ENCODE results near the gene GSAP.

GSAP gene

GRCh38 chr7:77450613-77451012 lies 34.5 kb upstream of the GSAP start:
- FAIRE-seq (no peak), DNase-seq (ENCODE audit: insufficient read length, low spot score) (no peak)
- no peak for TF ChIP-seq POLR2A (IDR thresholded peaks at IDR 0.05; ENCODE audit: low read depth, low read length)

- TF ChIP-seq POLR2A (IDR thresholded peaks at IDR 0.05; ENCODE audit: low read depth, low read length): no peak
- peak; percentile 58 for FAIRE-seq
- DNase-seq (ENCODE audit: insufficient read length, low spot score): no peak
Measured at GRCh38 chr7:77450054-77450453, 33.9 kb upstream of the GSAP start.

GRCh38 chr7:77447616-77448015 lies 31.5 kb upstream of the GSAP start:
- DNase-seq (ENCODE audit: insufficient read length, low spot score) (no peak), FAIRE-seq (no peak)
- TF ChIP-seq POLR2A (IDR thresholded peaks at IDR 0.05; ENCODE audit: low read depth, low read length): no peak

GRCh38 chr7:77444123-77444522 lies 28.0 kb upstream of the GSAP start:
- TF ChIP-seq POLR2A (IDR thresholded peaks at IDR 0.05; ENCODE audit: low read depth, low read length): no peak
- no peak for DNase-seq (ENCODE audit: insufficient read length, low spot score)
- FAIRE-seq: no peak

- no peak for TF ChIP-seq POLR2A (IDR thresholded peaks at IDR 0.05; ENCODE audit: low read depth, low read length)
- no peak for FAIRE-seq
- DNase-seq (ENCODE audit: insufficient read length, low spot score): no peak
Measured at GRCh38 chr7:77443042-77443441, 26.9 kb upstream of the GSAP start.

- DNase-seq (ENCODE audit: insufficient read length, low spot score): no peak
- FAIRE-seq: peak; percentile 84
- no peak for TF ChIP-seq POLR2A (IDR thresholded peaks at IDR 0.05; ENCODE audit: low read depth, low read length)
Measured at GRCh38 chr7:77442636-77443035, 26.5 kb upstream of the GSAP start.

- FAIRE-seq (no peak), DNase-seq (ENCODE audit: insufficient read length, low spot score) (no peak)
- TF ChIP-seq POLR2A (IDR thresholded peaks at IDR 0.05; ENCODE audit: low read depth, low read length): no peak
Measured at GRCh38 chr7:77441046-77441445, 24.9 kb upstream of the GSAP start.

- DNase-seq (ENCODE audit: insufficient read length, low spot score) (no peak), FAIRE-seq (no peak)
- no peak for TF ChIP-seq POLR2A (IDR thresholded peaks at IDR 0.05; ENCODE audit: low read depth, low read length)
Measured at GRCh38 chr7:77439572-77439971, 23.4 kb upstream of the GSAP start.

- no peak for FAIRE-seq
- no peak for TF ChIP-seq POLR2A (IDR thresholded peaks at IDR 0.05; ENCODE audit: low read depth, low read length)
- DNase-seq (ENCODE audit: insufficient read length, low spot score): no peak
Measured at GRCh38 chr7:77438131-77438530, 22.0 kb upstream of the GSAP start.

- no peak for DNase-seq (ENCODE audit: insufficient read length, low spot score)
- peak; percentile 27 for FAIRE-seq
- no peak for TF ChIP-seq POLR2A (IDR thresholded peaks at IDR 0.05; ENCODE audit: low read depth, low read length)
Measured at GRCh38 chr7:77434570-77435275, 18.6 kb upstream of the GSAP start.

GRCh38 chr7:77433901-77434300 lies 17.8 kb upstream of the GSAP start:
- FAIRE-seq (no peak), DNase-seq (ENCODE audit: insufficient read length, low spot score) (no peak)
- no peak for TF ChIP-seq POLR2A (IDR thresholded peaks at IDR 0.05; ENCODE audit: low read depth, low read length)

- no peak for TF ChIP-seq POLR2A (IDR thresholded peaks at IDR 0.05; ENCODE audit: low read depth, low read length)
- FAIRE-seq (no peak), DNase-seq (ENCODE audit: insufficient read length, low spot score) (no peak)
Measured at GRCh38 chr7:77430927-77431326, 14.8 kb upstream of the GSAP start.

GRCh38 chr7:77428777-77429231 lies 12.7 kb upstream of the GSAP start:
- TF ChIP-seq POLR2A (IDR thresholded peaks at IDR 0.05; ENCODE audit: low read depth, low read length): no peak
- DNase-seq (ENCODE audit: insufficient read length, low spot score): no peak
- no peak for FAIRE-seq

GRCh38 chr7:77427996-77428603 lies 12.0 kb upstream of the GSAP start:
- FAIRE-seq: peak; percentile 94
- DNase-seq (ENCODE audit: insufficient read length, low spot score): no peak
- no peak for TF ChIP-seq POLR2A (IDR thresholded peaks at IDR 0.05; ENCODE audit: low read depth, low read length)

GRCh38 chr7:77426521-77427051 lies 10.4 kb upstream of the GSAP start:
- TF ChIP-seq POLR2A (IDR thresholded peaks at IDR 0.05; ENCODE audit: low read depth, low read length): no peak
- DNase-seq (ENCODE audit: insufficient read length, low spot score): no peak
- FAIRE-seq: no peak
